ENCODE results near the gene TMEM175.
A peak's percentile ranks its signal among the peaks of the same experiment; 100 is the strongest.

The TMEM175 gene

GRCh38 chr4:898869-899555 lies 33.2 kb upstream of the TMEM175 start:
- no peak for DNase-seq (ENCODE audit: low read depth)

- DNase-seq (ENCODE audit: low read depth), result no peak
These were observed 32.7 kb upstream of the TMEM175 start for GRCh38 chr4:899556-899906.

GRCh38 chr4:900073-900472 lies 32.2 kb upstream of the TMEM175 start:
- no peak for DNase-seq (ENCODE audit: low read depth)

GRCh38 chr4:900721-901120 lies 31.5 kb upstream of the TMEM175 start:
- DNase-seq (ENCODE audit: low read depth), result no peak

GRCh38 chr4:901192-901910 lies 30.9 kb upstream of the TMEM175 start:
- DNase-seq (ENCODE audit: low read depth), result no peak

- no peak for DNase-seq (ENCODE audit: low read depth)
These were observed 28.9 kb upstream of the TMEM175 start for GRCh38 chr4:903066-904046.

GRCh38 chr4:905485-906338 lies 26.5 kb upstream of the TMEM175 start:
- DNase-seq (ENCODE audit: low read depth), result no peak

- DNase-seq (ENCODE audit: low read depth), result no peak
These were observed 25.7 kb upstream of the TMEM175 start for GRCh38 chr4:906339-907102.

GRCh38 chr4:907103-907400 lies 25.2 kb upstream of the TMEM175 start:
- DNase-seq (ENCODE audit: low read depth), result no peak

GRCh38 chr4:907691-908425 lies 24.4 kb upstream of the TMEM175 start:
- peak; percentile 93 for DNase-seq (ENCODE audit: low read depth)

GRCh38 chr4:909131-909571 lies 23.1 kb upstream of the TMEM175 start:
- DNase-seq (ENCODE audit: low read depth), result no peak

- DNase-seq (ENCODE audit: low read depth), result no peak
These were observed 22.4 kb upstream of the TMEM175 start for GRCh38 chr4:909821-910220.

GRCh38 chr4:910366-911091 lies 21.7 kb upstream of the TMEM175 start:
- no peak for DNase-seq (ENCODE audit: low read depth)

GRCh38 chr4:911221-911751 lies 21.0 kb upstream of the TMEM175 start:
- no peak for DNase-seq (ENCODE audit: low read depth)

GRCh38 chr4:911871-912490 lies 20.3 kb upstream of the TMEM175 start:
- DNase-seq (ENCODE audit: low read depth), result no peak

- DNase-seq (ENCODE audit: low read depth), result no peak
These were observed 19.5 kb upstream of the TMEM175 start for GRCh38 chr4:912548-913279.

GRCh38 chr4:913280-913618 lies 19.0 kb upstream of the TMEM175 start:
- no peak for DNase-seq (ENCODE audit: low read depth)

- DNase-seq (ENCODE audit: low read depth), result no peak
These were observed 17.7 kb upstream of the TMEM175 start for GRCh38 chr4:914531-914930.

All from amniotic epithelial cell (primary cell).